GM12878 (cell line): Measurements from ENCODE around the gene MCEMP1. TPM values are rescaled to one million over a fixed set of nuclear protein-coding genes. Genes with fewer than 3 reads are reported as not detected.

Experiments used
- ATF7 ChIP-seq: fragments of 450-650 bp; IDR thresholded peaks from 2 replicates; pipeline ENCODE4 v1.6.1; 2016; ENCODE audit warnings: low read depth, mild to moderate bottlenecking
- BACH1 ChIP-seq: fragments of 450-650 bp; IDR thresholded peaks from 2 replicates; pipeline ENCODE4 v1.6.1; 2017; ENCODE audit warnings: mild to moderate bottlenecking, borderline replicate concordance
- BCL3 ChIP-seq: IDR thresholded peaks from 2 replicates; pipeline ENCODE4 v1.6.1; 2011; ENCODE audit warnings: borderline replicate concordance, low read depth, mild to moderate bottlenecking, moderate library complexity, low read length; ENCODE audit not compliant: insufficient read depth, poor library complexity, severe bottlenecking
- BMI1 ChIP-seq: fragments of 450-650 bp; IDR thresholded peaks from 2 replicates; pipeline ENCODE4 v1.6.1; 2016; ENCODE audit warnings: mild to moderate bottlenecking, moderate library complexity, borderline replicate concordance
- BRCA1 ChIP-seq: IDR thresholded peaks from 2 replicates; pipeline ENCODE4 v1.6.1; 2011; ENCODE audit warnings: low read depth, low read length, improper control_type of control experiment
- CHD2 ChIP-seq: IDR thresholded peaks from 2 replicates; pipeline ENCODE4 v1.6.1; 2011; ENCODE audit warnings: low read depth, low read length, improper control_type of control experiment, borderline replicate concordance
- E4F1 ChIP-seq: fragments of 450-650 bp; IDR thresholded peaks from 2 replicates; pipeline ENCODE4 v1.6.1; 2018; ENCODE audit warnings: borderline replicate concordance, mild to moderate bottlenecking; ENCODE audit not compliant: partially characterized antibody
- FOS ChIP-seq: IDR thresholded peaks from 3 replicates; pipeline ENCODE4 v1.6.1; 2011; ENCODE audit warnings: borderline replicate concordance; ENCODE audit not compliant: insufficient read length; ENCODE audit errors: extremely low read depth
- HDAC6 ChIP-seq: fragments of 200-600 bp; sonication (generic); IDR thresholded peaks from one replicate; pipeline ENCODE4 v1.8.0; 2017; ENCODE audit warnings: antibody characterized with exemption; ENCODE audit not compliant: unreplicated experiment
- HSF1 ChIP-seq: fragments of 150-350 bp; IDR thresholded peaks from 2 replicates; pipeline ENCODE4 v1.6.1; 2014; ENCODE audit warnings: mild to moderate bottlenecking, low read depth, low read length
- IKZF1 ChIP-seq: fragments of 450-650 bp; conservative IDR thresholded peaks from 2 replicates; pipeline ENCODE4 v1.6.1; 2017; ENCODE audit warnings: antibody characterized with exemption, mild to moderate bottlenecking
- IRF5 ChIP-seq: fragments of 450-650 bp; IDR thresholded peaks from 2 replicates; pipeline ENCODE4 v1.6.1; 2017; ENCODE audit warnings: borderline replicate concordance
- LARP7 ChIP-seq: fragments of 450-650 bp; IDR thresholded peaks from 2 replicates; pipeline ENCODE4 v1.6.1; 2017; ENCODE audit warnings: mild to moderate bottlenecking
- NFIC ChIP-seq: IDR thresholded peaks from 2 replicates; pipeline ENCODE4 v1.6.1; 2012; ENCODE audit warnings: low read depth, mild to moderate bottlenecking, inconsistent platforms, low read length, moderate library complexity
- POLR2AphosphoS5 ChIP-seq: IDR thresholded peaks from 2 replicates; pipeline ENCODE4 v1.6.1; 2011; ENCODE audit warnings: mild to moderate bottlenecking, low read length, inconsistent platforms
- SMAD1 ChIP-seq: fragments of 450-650 bp; IDR thresholded peaks from 2 replicates; pipeline ENCODE4 v1.6.1; 2018; ENCODE audit warnings: mild to moderate bottlenecking, low read depth; ENCODE audit not compliant: partially characterized antibody
- SMARCA5 ChIP-seq: fragments of 450-650 bp; IDR thresholded peaks from 2 replicates; pipeline ENCODE4 v1.6.1; 2017; ENCODE audit warnings: mild to moderate bottlenecking
- SMC3 ChIP-seq: IDR thresholded peaks from 2 replicates; pipeline ENCODE4 v1.6.1; 2011; ENCODE audit warnings: low read length, improper control_type of control experiment, borderline replicate concordance
- SREBF2 ChIP-seq: IDR thresholded peaks from 2 replicates; pipeline ENCODE4 v1.6.1; 2012; ENCODE audit warnings: mild to moderate bottlenecking, low read length
- TBL1XR1 ChIP-seq: IDR thresholded peaks from 2 replicates; pipeline ENCODE4 v1.6.1; 2012; ENCODE audit warnings: low read depth, low read length, improper control_type of control experiment
- ZSCAN29 ChIP-seq: fragments of 450-650 bp; IDR thresholded peaks from 2 replicates; pipeline ENCODE4 v1.6.1; 2017; ENCODE audit warnings: mild to moderate bottlenecking, moderate library complexity
- ZZZ3 ChIP-seq: IDR thresholded peaks from 2 replicates; pipeline ENCODE4 v1.6.1; 2011; ENCODE audit warnings: low read depth; ENCODE audit not compliant: control insufficient read depth, insufficient read length
- polyA plus RNA-seq, 11 experiments: library from polyadenylated mRNA; depleted of rRNA in 4 of 11; unstranded in 6 of 11; stranded (reverse) in 5 of 11; fragments of >200 nt; fragmentation: Nextera tagmentation in 4 of 11; fragmentation: Illumina TruSeq in 1 of 11; extraction: Ambion mirVana in 4 of 11; extraction: Trizol in 1 of 11; gene quantifications; 1 replicate in 1 of 11; 2 replicates in 10 of 11; pipeline versions ENCODE4 v1.2.1 to v1.2.3, GENCODE V29; 2011 to 2016; ENCODE audit warnings: inconsistent platforms in 2 of 11, missing spikeins in 2 of 11, low read depth in 1 of 11
- total RNA-seq, 4 experiments: library from RNA; depleted of rRNA in 3 of 4; stranded (reverse); fragments of >200 nt in 3 of 4; fragmentation: Illumina TruSeq in 1 of 4; extraction: Trizol in 1 of 4; gene quantifications; 2 replicates each; pipeline versions ENCODE4 v1.2.1 to v1.2.3, GENCODE V29; 2013 to 2021

The MCEMP1 gene
- total and polyA plus RNA-seq, 10 of the 15 experiments (the other 5 are each of a cell fraction or from before 2014, with no cell fraction given): 0.08 to 0.55 (median 0.26) TPM; not detected in 1

- TF ChIP-seq BMI1 (no peak), BACH1 (no peak), ATF7 (no peak), IRF5 (no peak), SMC3 (no peak), HDAC6 (no peak), SREBF2 (no peak), SMAD1 (no peak), BRCA1 (no peak), SMARCA5 (peak; percentile 72; the same call in 1 of the 2 replicates), HSF1 (no peak), NFIC (no peak), CHD2 (0 out of 2 replicates have a peak, but pooled peaks have one; percentile 39), POLR2AphosphoS5 (peak; percentile 72; the same call in 1 of the 2 replicates), LARP7 (0 out of 2 replicates have a peak, but pooled peaks have one; percentile 19), TBL1XR1 (no peak), FOS (no peak), ZSCAN29 (no peak), ZZZ3 (no peak), E4F1 (peak; percentile 67), BCL3 (no peak), IKZF1 (peak; percentile 54)
Observed at GRCh38 chr19:7636691-7637373, 40.1 kb upstream of the MCEMP1 start, which contains the start of gene STXBP2 (continued).
